GM21529 (cell line): ENCODE results near the gene HOXA10.

Source experiments
- ATAC-seq: cut with Tn5 transposase; IDR thresholded peaks from one replicate; pipeline ENCODE4 v1.9.1; 2021; ENCODE audit not compliant: unreplicated experiment

The HOXA10 gene

GRCh38 chr7:27180431-27181420 lies 6.6 kb upstream of the HOXA10 start:
- ATAC-seq, result no peak

DNA sequence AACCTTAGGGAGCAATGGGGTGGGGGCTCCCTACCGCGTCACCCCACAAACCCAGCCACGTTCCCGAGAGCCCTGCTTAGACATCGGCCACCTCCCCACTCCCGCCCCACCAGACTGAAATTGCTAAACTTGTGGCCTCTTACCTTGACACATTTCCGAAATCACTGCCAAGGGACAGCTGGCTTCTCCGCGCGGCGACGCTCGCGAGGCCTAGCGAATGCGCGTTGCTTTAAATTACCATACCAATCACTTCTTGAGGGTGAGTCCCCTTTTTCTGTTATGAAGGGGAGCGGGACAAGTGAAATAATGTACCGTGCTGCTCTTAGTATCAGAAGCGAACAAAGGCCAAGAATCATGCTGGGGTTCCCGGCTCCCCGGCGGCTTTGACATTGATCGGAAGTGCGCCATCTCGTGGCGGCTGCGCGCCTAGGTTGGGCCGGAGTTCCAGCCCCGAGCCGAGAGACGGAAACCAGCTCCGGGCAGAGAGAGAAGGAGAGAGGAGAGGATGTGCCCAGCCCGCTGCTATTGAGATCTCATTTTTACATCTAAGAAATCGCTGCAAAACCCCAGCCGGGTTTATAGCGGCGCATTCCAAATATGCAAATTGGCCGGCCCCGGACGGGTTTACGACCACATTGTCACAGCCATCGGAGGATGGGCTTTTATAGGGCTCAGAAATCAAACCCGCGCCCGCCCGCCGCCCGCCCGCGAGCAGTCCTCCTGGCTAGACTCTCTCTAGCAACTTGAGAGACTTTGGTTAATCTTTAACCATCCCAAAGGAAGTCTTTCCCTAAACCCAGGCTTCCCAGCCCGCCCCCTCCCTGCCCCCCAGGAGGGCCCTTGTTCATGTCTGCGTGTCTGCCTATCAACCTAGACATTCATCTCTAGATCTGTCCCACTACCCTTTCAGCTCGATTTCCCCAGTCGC lies 5.6 kb upstream of the HOXA10 start:
- no peak for ATAC-seq

GRCh38 chr7:27179030-27179429 lies 4.9 kb upstream of the HOXA10 start:
- ATAC-seq, result no peak

DNA sequence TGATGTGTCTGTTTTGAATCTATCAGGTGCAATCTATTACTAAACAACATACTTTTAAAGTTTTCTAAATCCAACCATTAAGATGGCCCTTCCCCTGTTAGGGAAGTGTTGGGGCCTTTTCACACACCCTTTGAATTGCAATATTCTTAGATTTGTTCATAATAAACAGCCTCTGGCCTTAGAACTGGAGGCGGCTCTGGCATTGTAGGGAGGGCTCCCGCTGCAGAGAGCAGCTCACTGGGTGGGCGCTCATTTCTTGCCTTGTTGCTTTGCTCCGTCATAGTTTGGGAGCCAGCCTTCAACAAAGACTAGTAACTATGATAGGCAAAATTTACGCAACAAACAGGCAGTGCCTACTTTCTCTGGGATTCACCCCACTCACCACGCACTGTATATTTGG lies 4.2 kb upstream of the HOXA10 start:
- no peak for ATAC-seq

- no peak for ATAC-seq
Measured at GRCh38 chr7:27177795-27178320, 3.7 kb upstream of the HOXA10 start.

- ATAC-seq, result no peak
Measured at GRCh38 chr7:27176962-27177794, 3.1 kb upstream of the HOXA10 start.

DNA sequence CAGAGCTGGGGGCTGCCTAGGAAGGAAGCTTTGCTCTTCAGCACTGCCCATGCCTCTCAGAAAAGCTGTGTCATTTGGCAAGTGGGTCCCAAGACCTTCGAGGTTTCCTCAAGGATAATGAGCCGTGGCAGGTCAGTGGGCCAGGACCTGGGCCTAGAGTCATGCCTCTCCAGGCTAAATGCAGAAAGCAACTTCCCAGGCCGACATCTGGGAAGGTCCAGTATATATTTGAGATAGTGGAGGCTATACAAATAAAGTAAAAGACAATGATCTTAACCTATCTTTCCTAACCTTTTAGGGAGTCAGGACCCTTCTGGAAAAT lies 2.4 kb upstream of the HOXA10 start:
- ATAC-seq, result no peak

GRCh38 chr7:27175626-27176523 lies 1.8 kb upstream of the HOXA10 start:
- no peak for ATAC-seq

- no peak for ATAC-seq
Measured at GRCh38 chr7:27174874-27175625, 930 bp upstream of the HOXA10 start.

GRCh38 chr7:27173511-27173955 lies 587 bp downstream of the HOXA10 start:
- no peak for ATAC-seq

- ATAC-seq, result no peak
Measured at GRCh38 chr7:27172823-27173510, 1.2 kb downstream of the HOXA10 start.

- ATAC-seq, result no peak
Measured at GRCh38 chr7:27172315-27172774, 1.8 kb downstream of the HOXA10 start.

- ATAC-seq, result no peak
Measured at GRCh38 chr7:27171637-27172314, 2.3 kb downstream of the HOXA10 start.

- ATAC-seq, result no peak
Measured at GRCh38 chr7:27171325-27171636, 2.8 kb downstream of the HOXA10 start.

DNA sequence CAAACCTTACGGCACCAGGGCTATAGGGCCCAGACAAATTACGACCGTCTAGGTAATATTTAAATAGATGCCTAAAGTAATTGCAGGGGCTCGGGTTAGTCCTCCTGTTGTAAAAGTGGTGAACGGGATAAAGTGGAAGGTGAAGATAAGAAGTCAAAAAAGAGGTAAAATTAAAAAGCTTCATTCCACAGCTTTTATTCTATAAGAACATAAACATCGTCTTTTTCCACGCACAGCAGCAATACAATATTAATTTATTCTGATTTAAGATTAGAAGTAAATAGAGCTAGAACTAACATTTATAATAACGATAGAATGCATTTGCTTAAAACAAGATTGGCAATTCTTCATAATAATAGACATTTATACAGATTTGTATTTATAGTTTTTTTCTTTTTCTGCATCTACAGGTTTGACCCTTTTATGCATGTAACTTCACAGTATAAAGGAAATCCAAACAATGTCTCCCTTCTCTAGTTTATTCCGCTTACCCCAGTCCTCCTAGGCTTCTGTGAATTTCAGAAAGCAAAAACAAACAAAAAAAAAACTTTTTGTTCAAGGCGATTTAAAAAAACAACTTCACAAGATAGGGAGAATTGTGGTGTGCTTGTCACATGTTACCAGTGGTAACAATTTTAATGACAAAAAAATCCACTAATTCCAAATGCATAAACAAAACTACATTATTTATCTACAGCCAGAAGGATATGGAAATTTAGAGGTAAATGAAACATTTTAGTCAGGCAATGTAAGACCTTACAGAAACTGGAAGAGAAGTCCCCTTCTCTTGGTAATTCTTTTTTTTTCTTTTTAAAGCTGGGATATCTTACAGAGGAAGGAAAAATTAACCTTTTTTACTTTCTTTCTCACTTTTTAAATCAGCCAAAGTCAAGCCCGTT lies 3.4 kb downstream of the HOXA10 start:
- ATAC-seq, result no peak

- no peak for ATAC-seq
Measured at GRCh38 chr7:27169658-27170425, 4.3 kb downstream of the HOXA10 start.
